Heart left ventricle (tissue), 16 donors: ENCODE measurements around the gene ZNF550. TPM values are rescaled to one million over a fixed set of nuclear protein-coding genes. Genes with fewer than 3 reads are reported as not detected.

Experiments
- ATAC-seq, 4 donors: fragments of 200-7000 bp; cut with Tn5 transposase; one replicate each; pipeline ENCODE4 v1.9.1; 2020 to 2022; ENCODE audit warnings: moderate library complexity in 4 of 4, mild to moderate bottlenecking in 3 of 4, moderate number of reproducible peaks in 1 of 4
- DNase-seq, 5 donors: peaks; one replicate each; pipeline ENCODE4 v3.0.0-alpha.2; 2020
- H3K27ac ChIP-seq, 12 donors: fragments of 200-600 bp; sonication (generic) in 4 of 12; one replicate each; pipeline versions ENCODE4 v1.5.0 to v1.8.0; 2016 to 2022; ENCODE audit warnings: mild to moderate bottlenecking in 2 of 12
- H3K27me3 ChIP-seq, 9 donors: fragments of 200-600 bp; sonication (generic) in 2 of 9; one replicate each; pipeline versions ENCODE4 v1.5.1 to v1.8.0; 2016 to 2022; ENCODE audit warnings: mild to moderate bottlenecking in 3 of 9
- H3K36me3 ChIP-seq, 9 donors: fragments of 200-600 bp; sonication (generic) in 2 of 9; one replicate each; pipeline versions ENCODE4 v1.5.0 to v1.8.0; 2018 to 2022; ENCODE audit warnings: mild to moderate bottlenecking in 2 of 9
- H3K4me1 ChIP-seq, 12 donors: fragments of 200-600 bp; sonication (generic) in 4 of 12; one replicate each; pipeline versions ENCODE4 v1.5.0 to v1.8.0; 2016 to 2022; ENCODE audit warnings: mild to moderate bottlenecking in 3 of 12
- H3K4me3 ChIP-seq, 12 donors: fragments of 200-600 bp; sonication (generic) in 4 of 12; one replicate each; pipeline versions ENCODE4 v1.5.0 to v1.8.0; 2017 to 2022; ENCODE audit warnings: mild to moderate bottlenecking in 9 of 12, moderate library complexity in 4 of 12
- H3K9me3 ChIP-seq, 12 donors: fragments of 200-600 bp; sonication (generic) in 4 of 12; one replicate each; pipeline versions ENCODE4 v1.5.0 to v1.8.0; 2016 to 2022; ENCODE audit warnings: mild to moderate bottlenecking in 1 of 12
- POLR2A ChIP-seq, 2 donors: fragments of 450-650 bp; IDR thresholded peaks; one replicate each; pipeline ENCODE4 v1.6.1; 2017; ENCODE audit warnings: antibody characterized with exemption in 2 of 2, mild to moderate bottlenecking in 2 of 2, moderate library complexity in 2 of 2
- WGBS, 4 donors: extraction: QIAGEN DNeasy Blood & Tissue Kit in 2 of 4; methylation state at CpG; one replicate each; pipeline versions ENCODE4 v1.1.5 to v1.1.7; 2013 to 2018; 5-methylcytosine and 5-hydroxymethylcytosine counted together
- intact Hi-C, 10 donors: fragments of 100-400 bp; cut with DNase I; formaldehyde crosslinking; loops; one replicate each; pipeline versions ENCODE4 v1.11.1 to v1.14.2; 2022
- polyA plus RNA-seq, 2 donors: library from polyadenylated mRNA; stranded (reverse); fragments of 200-250 nt; gene quantifications; one replicate each; pipeline ENCODE4 v1.2.3, GENCODE V29; 2013
- total RNA-seq, 9 donors: library from RNA; depleted of rRNA in 2 of 9; stranded (reverse); fragments of >200 nt in 2 of 9; fragmentation: NEBNext Ultra II Directional in 3 of 9; extraction: Animal tissue kit (Norgen Biotek cat#: 25700) in 3 of 9; gene quantifications; one replicate each; pipeline versions ENCODE4 v1.1.0 to v1.2.4, GENCODE V29; 2016 to 2023
- TF ChIP-seq, protein P1 (sequence below), 12 donors: fragments of 200-600 bp; sonication (generic) in 4 of 12; IDR thresholded peaks; one replicate each; pipeline versions ENCODE4 v1.5.0 to v1.8.0; 2018 to 2022; ENCODE audit warnings: antibody characterized with exemption in 12 of 12, mild to moderate bottlenecking in 5 of 12
- donor health status: ischemic (EF 13 %, LVEDD 7.1; RV severe dilation, severe dysfunction).
- donor health status: healthy with polysubstance abuse.
- donor health status: DM: no; HTN: yes; CAD: no.
- donor health status: DM: no; HTN: no; CAD: no.
- donor health status: ischemic (EF 25% LVEDD 6.9; RV normal size, moderate dysfunction).
- donor health status: ischemic (EF 25% LVEDD 5.7; RV mildly dilated, moderate dysfunction).
- donor health status: healthy.
- donor health status: DM: yes; HTN: yes; CAD: no.
- donor health status: ischemic (EF 35%, LVEDD 5.7; RV mildly dilated, moderate dysfunction).
- donor health status: nonischemic (EF 11% LVEDD 7.7; RV severe dilation, severe dysfunction).
- donor health status: DM: yes; HTN: yes; CAD: no.
- donor health status: PGD.
- donor health status: ischemic (EF 29% LVEDD 5.4; RV normal size, mild dysfunction).
- donor health status: nonischemic (EF 23%, LVEDD 6.1; RV moderate dilation, normal function).

Gene ZNF550
- total and polyA plus RNA-seq, 11 donors = 3.6 to 10.1 (median 6.9) TPM

DNA sequence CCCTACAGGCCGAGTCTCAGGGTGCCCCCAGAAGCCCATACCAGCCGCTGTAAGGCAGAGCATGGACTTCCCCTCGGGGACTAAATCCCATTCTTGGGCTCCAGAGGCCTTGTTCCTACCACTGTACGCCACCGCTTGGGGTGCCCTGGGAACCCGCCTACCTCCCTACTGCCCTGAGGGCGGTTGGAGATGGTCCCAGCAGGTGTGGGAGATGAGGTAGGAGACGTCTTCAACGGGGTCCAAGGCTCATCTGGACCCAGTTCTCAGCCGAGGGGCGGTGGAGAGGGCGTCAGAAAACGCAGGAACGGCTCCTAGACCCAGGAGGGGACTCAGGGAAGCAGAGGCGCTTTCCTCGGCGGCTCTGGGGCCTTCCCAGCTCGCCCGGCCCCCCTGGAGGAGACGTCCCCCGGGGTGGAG is 23.4 kb upstream of the ZNF550 start:
- DNase-seq (no peak), ATAC-seq (no peak)
- H3K27ac ChIP-seq = peak overlapping the region in 8 of 12 donors; percentile 64 to 84 (median 70)
- intact Hi-C loops = loop anchor here in 1 of 10 donors (10.0 kb wide), 1 partner anchor 422 kb away; the partner anchor contains the start of gene ZNF606
- H3K27me3 ChIP-seq = no peaks in the 10 kb centered on the region
- no peak for TF ChIP-seq POLR2A (IDR thresholded peaks at IDR 0.05)
- TF ChIP-seq, protein P1, sequence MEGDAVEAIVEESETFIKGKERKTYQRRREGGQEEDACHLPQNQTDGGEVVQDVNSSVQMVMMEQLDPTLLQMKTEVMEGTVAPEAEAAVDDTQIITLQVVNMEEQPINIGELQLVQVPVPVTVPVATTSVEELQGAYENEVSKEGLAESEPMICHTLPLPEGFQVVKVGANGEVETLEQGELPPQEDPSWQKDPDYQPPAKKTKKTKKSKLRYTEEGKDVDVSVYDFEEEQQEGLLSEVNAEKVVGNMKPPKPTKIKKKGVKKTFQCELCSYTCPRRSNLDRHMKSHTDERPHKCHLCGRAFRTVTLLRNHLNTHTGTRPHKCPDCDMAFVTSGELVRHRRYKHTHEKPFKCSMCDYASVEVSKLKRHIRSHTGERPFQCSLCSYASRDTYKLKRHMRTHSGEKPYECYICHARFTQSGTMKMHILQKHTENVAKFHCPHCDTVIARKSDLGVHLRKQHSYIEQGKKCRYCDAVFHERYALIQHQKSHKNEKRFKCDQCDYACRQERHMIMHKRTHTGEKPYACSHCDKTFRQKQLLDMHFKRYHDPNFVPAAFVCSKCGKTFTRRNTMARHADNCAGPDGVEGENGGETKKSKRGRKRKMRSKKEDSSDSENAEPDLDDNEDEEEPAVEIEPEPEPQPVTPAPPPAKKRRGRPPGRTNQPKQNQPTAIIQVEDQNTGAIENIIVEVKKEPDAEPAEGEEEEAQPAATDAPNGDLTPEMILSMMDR (IDR thresholded peaks at IDR 0.05) = no peak
- WGBS, 4 donors = 36 to 50% (median 38%) methylated on average over 16 to 21 of the region's 21 CpGs
- peaks cover 0 to 50% (median 20%) of the 10 kb centered on the region in 12 donors for H3K9me3 ChIP-seq
- peaks cover 0 to 32% (median 20%) of the 10 kb centered on the region in 12 donors for H3K4me1 ChIP-seq
- H3K4me3 ChIP-seq = peak overlapping the region in 11 of 12 donors; percentile 54 to 90 (median 81)
- H3K36me3 ChIP-seq = peaks cover 0 to 27% (median 0%) of the 10 kb centered on the region in 9 donors

DNA sequence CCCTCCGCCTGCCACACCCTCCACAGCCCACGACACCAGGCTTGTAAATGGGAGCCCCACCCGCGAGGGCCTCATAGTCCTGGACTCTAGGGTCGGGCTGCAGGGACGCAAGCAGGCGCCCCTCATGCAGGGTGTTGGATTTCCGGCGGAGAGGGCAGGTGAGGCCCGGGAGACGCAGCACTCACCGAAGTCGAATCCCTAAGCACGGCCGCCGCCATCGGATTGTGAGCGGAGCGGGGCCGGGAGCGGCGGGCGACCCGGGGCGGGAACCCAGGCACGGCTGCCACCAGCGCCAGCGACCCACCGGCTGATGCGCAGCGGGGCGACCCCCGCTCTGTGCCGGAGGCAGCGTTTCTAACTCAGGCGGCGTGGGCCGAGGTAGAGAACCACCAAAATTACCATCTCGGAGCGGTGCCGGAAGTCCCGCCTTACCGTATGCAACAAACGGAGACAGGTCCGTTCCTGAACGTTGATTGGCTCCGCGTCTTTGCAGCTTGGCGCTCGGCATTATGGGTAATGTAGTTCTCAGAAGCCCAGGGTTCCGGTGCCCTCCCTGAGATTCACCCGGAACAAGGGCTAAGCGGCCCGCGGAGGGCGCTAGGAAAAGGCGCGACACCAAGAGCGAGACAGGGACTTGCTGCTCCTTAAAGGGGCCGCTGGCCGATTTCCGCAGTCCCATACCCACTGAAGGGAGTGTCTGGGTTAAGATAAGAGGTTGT is 19.0 kb upstream of the ZNF550 start, which contains the start of gene ZNF416:
Gene ZNF416 (minus strand): TSS at position 425 of the 719 bp plus-strand sequence. CDS start 207 bp downstream, at position 218.
- intact Hi-C loops = loop anchor here in 3 of 10 donors (5.0 kb wide), 3 partner anchors 51 to 574 kb away; partner anchors contain the start of genes ZNF329 (in 1 of the 3) and ZNF549 (in 1 of the 3)
- peak; percentile 95 to 99 (median 98) for ATAC-seq
- Histone ChIP-seq H3K9me3 (peaks cover 0 to 56% (median 30%) of the 10 kb centered on the region in 12 donors), H3K27ac (peak within 1 kb of the TSS in 11 of 12 donors; percentile 58 to 87 (median 78)), H3K27me3 (no peaks in the 10 kb centered on the region), H3K4me1 (peaks cover 0 to 30% (median 18%) of the 10 kb centered on the region in 12 donors), H3K36me3 (peaks cover 4 to 35% (median 28%) of the 10 kb centered on the region in 9 donors), H3K4me3 (peak within 1 kb of the TSS; percentile 68 to 100 (median 95))
- 0 to 1% (median 0%) methylated on average over 18 to 62 of the region's 62 CpGs for WGBS, 4 donors
- peak; percentile 97 to 99 (median 98) for DNase-seq
- TF ChIP-seq, protein P1 (IDR thresholded peaks at IDR 0.05) = peak in 7 of 12 donors; percentile 7 to 53 (median 28)
- TF ChIP-seq POLR2A (IDR thresholded peaks at IDR 0.05) = peak in 1 of 2 donors; percentile 38

- peaks cover 18 to 55% (median 48%) of the 10 kb centered on the region in 9 donors for H3K36me3 ChIP-seq
- TF ChIP-seq, protein P1 (IDR thresholded peaks at IDR 0.05) = no peak
- no peak for TF ChIP-seq POLR2A (IDR thresholded peaks at IDR 0.05)
- H3K27ac ChIP-seq = no peak overlapping the region
- no peaks in the 10 kb centered on the region for H3K27me3 ChIP-seq
- no peak for DNase-seq
- ATAC-seq = no peak
- H3K9me3 ChIP-seq = peaks cover 2 to 63% (median 50%) of the 10 kb centered on the region in 12 donors
- H3K4me3 ChIP-seq = no peak overlapping the region
- H3K4me1 ChIP-seq = peaks cover 0 to 22% (median 12%) of the 10 kb centered on the region in 12 donors
- intact Hi-C loops = loop anchor here in 3 of 10 donors (5.0 kb wide), 3 partner anchors 49 to 576 kb away; partner anchors contain the start of genes ZNF329 (in 1 of the 3) and ZNF549 (in 1 of the 3)
Observed at GRCh38 chr19:57576661-57577060, 17.0 kb upstream of the ZNF550 start.

- no peak for DNase-seq
- no peak for ATAC-seq
- intact Hi-C loops = no loop called here
- no peak for TF ChIP-seq POLR2A (IDR thresholded peaks at IDR 0.05)
- TF ChIP-seq, protein P1 (IDR thresholded peaks at IDR 0.05) = no peak
- no peaks in the 10 kb centered on the region for H3K27me3 ChIP-seq
- H3K27ac ChIP-seq = no peak overlapping the region
- WGBS, 4 donors = 97 to 98% (median 98%) methylated on average over 3 of the region's 3 CpGs
- H3K4me1 ChIP-seq = peaks cover 0 to 5% (median 2%) of the 10 kb centered on the region in 12 donors
- H3K9me3 ChIP-seq = peaks cover 8 to 100% (median 77%) of the 10 kb centered on the region in 12 donors
- no peak overlapping the region for H3K4me3 ChIP-seq
- H3K36me3 ChIP-seq = peaks cover 18 to 62% (median 49%) of the 10 kb centered on the region in 9 donors
Observed at GRCh38 chr19:57572415-57572947, 12.8 kb upstream of the ZNF550 start.
